NCI-H510A (cell line): ENCODE results near the gene INSYN2B.

ENCODE experiments used
- DNase-seq: peaks from one replicate; lab custom pipeline; 2025; lab: John Stamatoyannopoulos, UW

Gene INSYN2B

DNA sequence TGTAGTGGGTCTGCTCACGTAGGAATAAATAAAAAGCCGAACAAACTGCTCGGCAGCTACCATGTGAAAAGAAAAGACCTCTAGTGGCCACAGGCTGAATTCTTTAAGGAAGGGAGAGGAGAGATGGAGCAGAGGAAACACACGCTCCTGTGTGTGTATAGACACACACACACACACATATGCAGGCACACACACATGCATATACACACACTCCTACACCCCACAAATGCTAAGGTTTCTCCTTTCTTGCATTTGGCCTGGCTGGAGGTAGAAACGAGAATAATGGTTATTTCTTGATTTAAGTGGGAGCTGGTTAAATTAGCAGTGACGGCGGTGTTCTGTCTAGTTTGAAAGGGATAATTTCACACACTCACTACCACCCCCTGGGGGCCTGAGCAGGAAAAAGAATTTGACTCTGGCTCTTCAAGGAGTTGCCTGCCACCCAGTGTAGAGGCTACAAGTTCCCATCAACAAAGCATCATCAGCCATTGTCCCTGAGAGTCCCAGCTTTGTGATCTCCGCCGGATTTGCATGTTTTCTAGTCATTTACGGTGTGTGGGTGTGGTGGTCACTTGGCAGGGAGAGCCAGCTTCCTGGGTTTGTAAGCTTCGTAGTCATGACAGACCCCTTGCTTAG is at the start of gene INSYN2B:
Gene INSYN2B, minus strand, starts transcription at position 78 of the 636 bp plus-strand sequence. CDS start 96,597 bp downstream, outside the sequence.
- DNase-seq = peak; percentile 34

GRCh38 chr5:170028124-170028523 is 47.8 kb upstream of the INSYN2B start:
- no peak for DNase-seq

DNA sequence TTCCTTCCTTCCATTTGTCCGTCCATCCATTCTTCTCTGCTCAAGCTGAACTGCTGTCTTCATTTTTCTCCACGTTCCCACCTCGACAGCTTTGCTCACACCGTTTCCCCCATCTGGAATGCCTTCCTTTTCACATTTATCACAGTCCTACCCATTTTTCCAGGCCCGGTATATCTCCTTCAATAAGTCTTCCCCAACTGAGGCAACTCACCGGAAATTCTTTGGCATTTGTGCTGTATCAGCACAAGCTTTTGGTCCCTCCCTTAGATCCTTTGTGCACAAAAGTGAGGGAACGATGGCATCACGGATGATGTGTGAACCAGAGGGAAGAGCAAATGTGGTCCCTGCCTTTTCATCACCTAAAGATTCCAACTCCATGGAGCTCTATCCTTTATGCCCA is 45.6 kb upstream of the INSYN2B start:
- DNase-seq = no peak

- no peak for DNase-seq
Observed at GRCh38 chr5:170021506-170021905, 41.2 kb upstream of the INSYN2B start.

GRCh38 chr5:170020423-170020822 is 40.1 kb upstream of the INSYN2B start:
- no peak for DNase-seq

DNA sequence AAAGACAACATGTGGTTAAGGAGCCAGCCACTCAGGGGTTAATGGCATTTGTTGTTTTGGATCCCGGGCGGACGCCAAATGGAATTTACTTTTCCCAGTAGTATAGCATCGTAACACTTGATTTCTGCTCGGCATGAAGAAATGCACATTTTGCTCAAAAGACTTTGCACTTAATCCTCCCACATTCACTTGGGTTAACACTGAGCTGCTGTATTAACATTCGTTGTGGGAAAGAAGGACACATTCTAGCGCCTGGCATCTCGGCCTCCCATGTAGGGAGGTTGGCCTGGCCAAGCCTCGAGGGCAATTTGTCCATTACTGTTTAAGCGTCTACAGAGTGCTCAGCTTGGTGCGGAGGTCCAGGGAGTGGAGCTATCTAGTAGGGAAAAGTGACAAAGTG is 32.3 kb upstream of the INSYN2B start:
- DNase-seq = no peak

DNA sequence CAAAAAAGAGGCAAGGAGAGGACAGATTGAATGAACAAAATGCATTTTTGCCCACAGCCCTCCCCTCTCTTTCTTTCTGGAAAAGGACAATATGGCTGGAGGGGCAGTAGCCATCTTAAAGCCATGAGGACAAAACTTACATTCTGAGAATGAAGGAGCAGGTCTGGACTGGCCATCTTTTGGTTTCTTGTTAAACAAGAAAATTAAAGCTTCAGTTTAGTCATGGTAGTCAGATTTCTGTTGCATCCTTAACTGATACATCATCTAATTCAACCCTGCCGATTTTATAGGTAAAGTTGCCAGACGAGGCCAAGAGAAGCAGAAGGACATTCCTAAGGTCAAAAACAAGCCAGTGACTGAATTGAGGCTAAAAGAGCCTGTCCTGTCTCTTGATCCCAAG is 31.5 kb upstream of the INSYN2B start:
- DNase-seq = no peak

DNA sequence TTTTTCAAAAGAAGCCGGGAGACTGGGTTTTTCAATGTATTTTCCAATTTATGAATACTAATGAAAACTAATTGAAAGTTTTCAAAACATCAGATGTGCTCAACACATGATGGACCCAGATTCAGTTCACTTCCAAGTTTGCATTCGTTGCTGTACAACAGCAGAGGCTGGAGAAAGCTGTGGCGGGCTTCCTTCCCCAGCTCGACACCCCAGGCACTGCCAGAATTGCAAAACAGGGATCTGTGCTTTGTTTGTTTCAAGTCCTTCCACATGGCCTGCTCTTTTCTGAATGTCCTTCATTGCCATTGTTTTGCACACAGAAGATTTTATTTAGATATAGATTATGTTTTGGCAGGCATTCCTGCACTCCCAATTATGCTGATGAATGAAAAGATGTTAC is 30.3 kb upstream of the INSYN2B start:
- no peak for DNase-seq

GRCh38 chr5:170008376-170008775 is 28.1 kb upstream of the INSYN2B start:
- DNase-seq = no peak

DNA sequence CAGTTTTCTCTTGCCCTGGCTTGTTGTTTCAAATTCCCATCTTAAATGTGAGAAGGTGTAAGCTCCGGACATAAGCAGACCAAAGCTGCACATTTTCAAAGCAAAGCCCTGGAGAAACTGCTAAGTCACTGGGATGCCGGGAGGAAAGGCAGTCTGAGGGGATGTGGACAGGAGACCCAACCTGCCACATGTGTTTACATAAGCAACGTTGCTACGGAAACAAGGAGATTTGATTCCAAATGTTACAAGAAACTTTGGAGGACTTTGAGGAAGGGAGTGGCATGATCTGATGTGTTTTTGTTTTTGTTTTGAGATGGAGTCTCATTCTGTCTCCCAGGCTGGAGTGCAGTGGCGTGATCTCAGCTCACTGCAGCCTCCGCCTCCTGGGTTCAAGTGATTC is 25.7 kb upstream of the INSYN2B start:
- no peak for DNase-seq

DNA sequence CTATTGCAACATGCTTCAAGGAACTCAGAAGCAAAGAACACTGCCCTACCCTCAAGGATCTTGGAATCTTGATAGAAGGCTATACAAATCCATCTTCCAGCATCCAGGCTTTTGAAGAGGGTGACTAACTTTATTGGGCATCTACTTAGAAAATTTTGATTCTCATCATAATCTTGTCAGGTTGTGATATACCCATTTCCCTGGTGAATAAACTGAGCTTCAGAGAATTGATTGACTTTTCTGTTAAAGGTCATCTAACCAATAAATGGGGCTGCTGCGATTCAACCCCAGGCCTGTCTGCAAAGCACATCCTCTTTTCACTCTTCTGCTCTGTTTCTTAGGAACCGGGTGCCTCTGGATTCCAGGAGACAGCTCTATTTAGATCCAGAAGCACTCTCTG is 19.9 kb upstream of the INSYN2B start:
- no peak for DNase-seq

DNA sequence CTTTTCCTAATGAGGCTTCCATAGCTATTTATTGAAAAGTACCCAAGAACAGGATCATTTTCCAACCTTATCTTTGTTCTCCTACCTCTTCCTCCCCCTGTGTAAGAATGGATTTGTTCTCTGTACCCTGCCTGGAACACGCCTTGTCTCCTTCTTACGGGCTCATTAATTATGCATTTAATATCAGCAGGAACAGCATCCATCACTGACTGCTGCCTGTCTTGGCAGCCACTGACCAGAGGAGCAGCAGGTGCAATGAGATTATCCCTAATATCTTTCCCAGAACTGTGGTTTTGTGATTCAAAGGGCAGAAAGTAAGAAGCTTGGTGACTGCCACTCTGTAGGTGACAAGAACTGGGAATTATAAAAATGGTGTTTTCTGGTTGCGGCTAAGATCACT is 19.3 kb upstream of the INSYN2B start:
- DNase-seq = no peak

DNA sequence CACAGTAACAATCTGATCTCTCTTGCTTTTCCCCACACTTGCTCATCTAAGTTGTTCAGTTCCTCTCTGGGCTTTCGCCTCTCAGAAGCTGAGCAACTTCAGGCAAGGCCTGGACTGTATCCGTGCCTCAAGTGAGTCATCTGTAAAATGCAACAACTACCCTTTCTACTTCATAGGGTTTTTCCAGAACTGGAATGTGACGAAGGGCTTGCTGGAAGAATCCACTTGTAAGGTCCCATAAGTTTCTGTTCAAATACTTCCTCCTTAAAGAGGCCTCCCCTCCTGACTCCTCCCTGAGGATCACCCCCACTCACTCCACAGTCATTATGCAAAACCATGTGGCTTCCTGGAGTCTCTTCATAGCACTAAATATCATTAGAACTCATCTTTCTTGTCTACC is 17.5 kb upstream of the INSYN2B start:
- DNase-seq = no peak

DNA sequence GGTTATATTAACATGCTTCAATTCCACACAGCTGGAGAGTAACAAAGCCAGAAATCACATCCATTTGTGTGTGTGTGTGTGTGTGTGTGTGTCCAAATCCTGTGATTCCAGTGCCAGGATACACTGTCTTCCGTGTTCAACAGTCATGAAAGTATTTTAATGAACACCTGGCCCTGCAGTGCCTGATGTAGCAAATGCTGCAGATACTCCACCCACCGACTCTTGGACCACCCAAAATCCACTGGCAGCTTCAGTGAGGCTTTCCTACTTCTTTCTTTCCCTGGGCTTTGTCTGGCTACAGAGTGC is 13.1 kb upstream of the INSYN2B start:
- no peak for DNase-seq

GRCh38 chr5:169992789-169993484 is 12.6 kb upstream of the INSYN2B start:
- no peak for DNase-seq

- DNase-seq = no peak
Observed at GRCh38 chr5:169991115-169991869, 11.0 kb upstream of the INSYN2B start.

GRCh38 chr5:169989365-169989764 is 9.1 kb upstream of the INSYN2B start:
- no peak for DNase-seq

DNA sequence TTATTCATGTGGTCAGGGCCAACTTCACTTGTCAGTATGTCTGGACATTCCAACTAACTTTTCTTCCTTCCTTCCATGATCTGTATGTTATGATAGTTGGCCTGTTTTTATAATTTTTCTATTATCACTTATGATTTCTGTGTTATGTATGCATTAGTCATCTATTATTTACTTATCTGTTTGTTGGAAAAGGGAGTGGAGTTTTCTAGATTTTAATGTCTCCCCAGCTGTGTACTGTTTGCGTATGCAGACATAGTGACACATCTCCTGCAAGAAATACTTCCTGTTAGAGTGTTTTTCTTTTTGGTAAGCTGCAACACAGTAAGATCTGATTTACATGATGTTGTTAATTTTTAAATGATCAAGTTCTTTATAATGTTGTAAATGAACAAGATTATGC is 8.7 kb upstream of the INSYN2B start:
- no peak for DNase-seq

- DNase-seq = no peak
Observed at GRCh38 chr5:169988206-169988605, 7.9 kb upstream of the INSYN2B start.

DNA sequence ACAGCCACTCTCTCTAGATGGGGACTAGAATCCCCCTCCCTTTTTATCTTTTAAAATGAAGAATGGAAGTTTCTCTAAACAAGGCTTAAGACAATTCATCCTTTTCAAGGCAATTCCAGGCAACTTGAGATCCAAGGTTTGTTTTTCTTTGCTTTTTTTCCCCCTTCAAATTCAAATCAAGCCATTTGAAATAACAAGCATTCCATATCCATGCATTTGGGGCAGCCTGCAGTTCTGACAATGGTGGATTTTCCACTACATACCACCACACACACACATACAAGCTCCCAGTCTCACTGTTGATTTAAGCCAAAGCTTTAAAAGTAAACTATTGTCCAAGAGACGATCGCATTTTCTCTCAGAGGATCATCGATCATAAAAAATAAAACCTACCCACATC is 424 bp downstream of the INSYN2B start:
- no peak for DNase-seq

GRCh38 chr5:169978714-169979113 is 1.6 kb downstream of the INSYN2B start:
- no peak for DNase-seq

GRCh38 chr5:169974121-169974770 is 6.0 kb downstream of the INSYN2B start:
- DNase-seq = no peak

GRCh38 chr5:169973056-169973455 is 7.2 kb downstream of the INSYN2B start:
- DNase-seq = no peak
